GM12892 (cell line): Measurements from ENCODE around the gene KCNT2.

ENCODE experiments used
- POLR2A ChIP-seq: IDR thresholded peaks from 2 replicates; pipeline ENCODE4 v1.6.1; 2011; ENCODE audit warnings: low read depth, low read length, control low read depth
- POLR2AphosphoS5 ChIP-seq: IDR thresholded peaks from 2 replicates; pipeline ENCODE4 v1.6.1; 2011; ENCODE audit warnings: low read depth, low read length, control low read depth
- TAF1 ChIP-seq: IDR thresholded peaks from 2 replicates; pipeline ENCODE4 v1.6.1; 2011; ENCODE audit warnings: low read depth, mild to moderate bottlenecking, control low read depth, low read length, borderline replicate concordance

GRCh38 chr1:196255762-196256161 lies 352.5 kb downstream of the KCNT2 start:
- TF ChIP-seq POLR2A (no peak), POLR2AphosphoS5 (no peak), TAF1 (no peak)
